ENCODE results near the gene TMEM164.

Gene TMEM164

DNA sequence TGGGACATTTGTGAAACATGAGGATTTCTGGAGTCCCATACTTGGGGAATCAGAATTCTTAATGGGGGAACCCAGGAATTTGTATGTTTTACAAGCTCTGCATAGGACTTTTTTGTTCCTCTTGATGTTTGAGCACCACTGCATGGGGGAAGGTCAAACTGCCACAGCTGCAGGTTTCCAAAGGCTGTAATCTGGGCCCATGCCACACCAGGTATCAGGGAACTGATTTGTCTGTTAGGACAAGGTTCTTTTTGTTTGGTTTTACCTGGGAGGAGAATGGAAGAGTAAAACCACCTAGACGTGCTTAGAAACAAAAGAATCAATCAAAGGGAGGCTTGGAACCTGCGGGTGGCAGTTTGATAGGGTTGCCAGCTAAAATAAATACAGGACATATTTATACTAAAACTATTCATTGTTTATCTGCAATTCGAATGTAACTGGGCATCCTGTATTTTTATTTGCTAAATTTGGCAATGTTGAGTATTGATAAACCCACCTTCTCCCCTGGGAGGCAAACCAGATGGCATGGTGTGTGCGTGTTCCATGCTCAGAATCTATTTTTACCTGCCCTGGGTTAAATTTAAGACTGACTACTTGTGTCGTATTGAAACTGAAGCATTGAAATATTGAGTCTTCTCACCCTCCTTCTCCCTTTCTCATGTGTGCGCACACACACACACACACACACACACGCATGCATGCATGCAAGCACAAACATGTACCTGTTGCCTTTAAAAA is 63.7 kb downstream of the TMEM164 start:
- Histone ChIP-seq H3K9ac (ENCODE audit: low read length) (no peak overlapping the region), H3K4me3 (ENCODE audit: low read length) (no peak overlapping the region), H3K4me1 (ENCODE audit: control insufficient read depth, insufficient read depth, low read length) (no peaks in the 10 kb centered on the region), H3K27me3 (ENCODE audit: control insufficient read depth, insufficient read depth, low read length) (no peaks in the 10 kb centered on the region), H3K36me3 (ENCODE audit: control insufficient read depth, insufficient read depth, low read length) (no peaks in the 10 kb centered on the region), H3K9me3 (ENCODE audit: control insufficient read depth, low read length) (no peaks in the 10 kb centered on the region)

DNA sequence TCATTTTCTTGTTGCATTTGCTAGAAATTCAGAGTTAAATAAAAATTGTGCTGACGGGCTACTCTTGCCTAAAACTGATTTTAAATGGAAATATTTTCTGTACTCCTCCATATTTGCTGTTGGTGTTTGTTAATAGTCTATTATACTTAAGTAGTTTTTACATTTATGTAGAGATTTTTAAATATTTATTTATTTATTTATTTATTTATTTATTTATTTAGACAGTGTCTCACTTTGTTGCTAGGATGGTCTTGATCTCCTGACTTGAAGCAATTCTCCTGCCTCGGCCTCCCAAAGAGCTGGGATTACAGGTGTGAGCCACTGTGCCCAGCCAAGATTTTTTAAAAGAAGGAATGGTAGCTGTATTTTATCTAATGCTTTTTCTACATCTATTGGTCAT is 68.1 kb downstream of the TMEM164 start:
- Histone ChIP-seq H3K9ac (ENCODE audit: low read length) (no peak overlapping the region), H3K4me3 (ENCODE audit: low read length) (no peak overlapping the region), H3K36me3 (ENCODE audit: control insufficient read depth, insufficient read depth, low read length) (no peaks in the 10 kb centered on the region)

DNA sequence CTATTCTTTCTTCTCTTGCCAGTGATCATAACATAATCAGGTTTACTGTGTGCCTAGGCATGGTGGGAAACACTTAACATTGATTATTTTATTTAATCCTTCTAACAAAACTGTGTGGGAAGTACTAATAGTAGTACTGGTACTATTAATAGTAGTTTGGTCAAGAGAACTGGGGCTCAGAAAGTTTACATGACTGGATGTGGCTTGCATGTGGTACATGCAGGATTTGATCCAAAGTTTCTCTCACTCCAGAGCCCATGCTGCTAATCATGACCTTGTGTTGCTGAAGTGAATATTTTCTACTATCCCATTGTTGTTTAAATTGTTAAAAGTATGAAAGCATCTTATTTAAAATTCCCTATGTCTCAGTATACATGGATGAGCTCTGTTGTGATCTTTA is 78.4 kb downstream of the TMEM164 start:
- Histone ChIP-seq H3K4me1 (ENCODE audit: control insufficient read depth, insufficient read depth, low read length) (peaks cover 16% of the 10 kb centered on the region), H3K27me3 (ENCODE audit: control insufficient read depth, insufficient read depth, low read length) (no peaks in the 10 kb centered on the region), H3K9me3 (ENCODE audit: control insufficient read depth, low read length) (no peaks in the 10 kb centered on the region), H3K9ac (ENCODE audit: low read length) (no peak overlapping the region), H3K4me3 (ENCODE audit: low read length) (no peak overlapping the region), H3K36me3 (ENCODE audit: control insufficient read depth, insufficient read depth, low read length) (no peaks in the 10 kb centered on the region)

More for the DNA sequence above, 68.1 kb downstream of the TMEM164 start:
- Histone ChIP-seq H3K9me3 (ENCODE audit: control insufficient read depth, low read length) (no peaks in the 10 kb centered on the region), H3K27me3 (ENCODE audit: control insufficient read depth, insufficient read depth, low read length) (no peaks in the 10 kb centered on the region), H3K4me1 (ENCODE audit: control insufficient read depth, insufficient read depth, low read length) (no peaks in the 10 kb centered on the region)

DNA sequence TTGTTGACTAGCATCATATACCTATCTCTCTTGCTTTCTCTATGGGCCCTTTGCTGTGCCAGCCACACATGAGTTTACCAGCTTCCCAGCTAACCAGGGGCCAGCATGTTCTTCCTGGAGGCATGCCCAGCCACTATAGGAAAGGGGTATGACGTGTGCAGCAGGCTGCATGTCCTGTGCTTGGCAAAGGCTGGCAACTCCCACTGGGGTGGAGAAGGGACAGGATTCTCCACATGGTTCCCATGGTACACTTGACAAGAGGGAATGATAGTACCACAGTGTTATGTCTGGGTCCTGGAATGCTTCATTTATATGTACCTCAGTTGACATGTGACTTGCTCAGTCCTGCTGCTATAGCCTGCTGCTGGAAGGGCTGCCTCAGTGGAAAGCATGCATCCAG is 78.8 kb downstream of the TMEM164 start:
- Histone ChIP-seq H3K9me3 (ENCODE audit: control insufficient read depth, low read length) (no peaks in the 10 kb centered on the region), H3K4me1 (ENCODE audit: control insufficient read depth, insufficient read depth, low read length) (peaks cover 16% of the 10 kb centered on the region), H3K27me3 (ENCODE audit: control insufficient read depth, insufficient read depth, low read length) (no peaks in the 10 kb centered on the region), H3K4me3 (ENCODE audit: low read length) (no peak overlapping the region), H3K9ac (ENCODE audit: low read length) (no peak overlapping the region), H3K36me3 (ENCODE audit: control insufficient read depth, insufficient read depth, low read length) (no peaks in the 10 kb centered on the region)

DNA sequence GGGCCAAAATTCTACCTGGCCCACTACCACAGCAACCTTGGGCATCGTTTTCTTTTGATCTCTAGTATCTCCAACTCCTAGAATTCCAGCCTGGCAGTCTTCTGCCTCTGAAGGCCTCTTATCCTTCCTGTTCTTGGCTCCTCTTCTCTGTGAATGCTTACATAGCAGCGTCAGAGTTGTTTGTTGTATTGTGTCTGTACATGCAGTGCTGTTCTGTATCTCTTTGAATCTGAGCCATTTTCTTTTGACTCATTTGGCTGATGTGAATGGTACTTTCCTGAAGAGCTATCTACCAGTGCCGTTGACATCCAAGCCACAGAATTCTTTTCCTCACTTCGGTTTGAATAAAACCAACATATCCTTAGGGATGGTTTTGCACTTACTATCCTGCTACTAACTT is 79.2 kb downstream of the TMEM164 start:
- Histone ChIP-seq H3K9me3 (ENCODE audit: control insufficient read depth, low read length) (no peaks in the 10 kb centered on the region), H3K9ac (ENCODE audit: low read length) (no peak overlapping the region), H3K27me3 (ENCODE audit: control insufficient read depth, insufficient read depth, low read length) (no peaks in the 10 kb centered on the region), H3K36me3 (ENCODE audit: control insufficient read depth, insufficient read depth, low read length) (no peaks in the 10 kb centered on the region), H3K4me3 (ENCODE audit: low read length) (no peak overlapping the region), H3K4me1 (ENCODE audit: control insufficient read depth, insufficient read depth, low read length) (peaks cover 16% of the 10 kb centered on the region)

DNA sequence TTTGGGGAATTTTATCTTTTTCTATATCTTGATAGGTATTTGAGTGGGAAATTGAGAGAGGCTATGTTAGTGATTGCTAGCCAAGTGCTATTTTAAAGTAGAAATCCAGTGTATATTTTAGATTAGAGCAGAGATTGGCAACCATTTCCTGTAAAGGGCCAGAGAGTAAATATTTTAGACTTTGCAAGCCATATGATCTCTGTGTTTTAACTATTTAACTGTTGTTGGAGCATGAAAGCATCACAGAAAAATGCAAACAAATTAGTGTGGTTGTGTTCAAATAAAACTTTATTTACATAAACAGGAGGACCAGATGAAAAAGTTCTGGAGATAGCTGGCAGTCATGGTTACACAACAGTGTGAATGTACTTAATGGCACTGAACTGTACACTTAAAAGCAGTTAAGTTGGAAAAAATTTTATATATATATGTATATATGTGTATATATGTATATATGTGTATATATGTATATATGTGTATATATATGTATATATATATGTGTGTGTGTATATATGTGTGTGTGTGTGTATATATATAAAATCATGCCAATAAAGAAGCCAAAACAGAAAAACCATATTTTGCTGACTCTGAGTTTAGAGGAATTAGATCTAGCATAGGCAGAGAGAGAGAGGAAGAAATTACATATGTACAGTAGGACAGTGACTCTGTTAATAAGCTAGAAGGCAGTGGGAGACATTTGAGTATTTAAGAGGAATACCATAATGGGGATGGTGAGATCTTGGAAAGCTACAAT is 83.4 kb downstream of the TMEM164 start:
- Histone ChIP-seq H3K4me3 (ENCODE audit: low read length) (no peak overlapping the region), H3K27me3 (ENCODE audit: control insufficient read depth, insufficient read depth, low read length) (no peaks in the 10 kb centered on the region), H3K9me3 (ENCODE audit: control insufficient read depth, low read length) (no peaks in the 10 kb centered on the region), H3K4me1 (ENCODE audit: control insufficient read depth, insufficient read depth, low read length) (peaks cover 22% of the 10 kb centered on the region), H3K36me3 (ENCODE audit: control insufficient read depth, insufficient read depth, low read length) (no peaks in the 10 kb centered on the region), H3K9ac (ENCODE audit: low read length) (no peak overlapping the region)

DNA sequence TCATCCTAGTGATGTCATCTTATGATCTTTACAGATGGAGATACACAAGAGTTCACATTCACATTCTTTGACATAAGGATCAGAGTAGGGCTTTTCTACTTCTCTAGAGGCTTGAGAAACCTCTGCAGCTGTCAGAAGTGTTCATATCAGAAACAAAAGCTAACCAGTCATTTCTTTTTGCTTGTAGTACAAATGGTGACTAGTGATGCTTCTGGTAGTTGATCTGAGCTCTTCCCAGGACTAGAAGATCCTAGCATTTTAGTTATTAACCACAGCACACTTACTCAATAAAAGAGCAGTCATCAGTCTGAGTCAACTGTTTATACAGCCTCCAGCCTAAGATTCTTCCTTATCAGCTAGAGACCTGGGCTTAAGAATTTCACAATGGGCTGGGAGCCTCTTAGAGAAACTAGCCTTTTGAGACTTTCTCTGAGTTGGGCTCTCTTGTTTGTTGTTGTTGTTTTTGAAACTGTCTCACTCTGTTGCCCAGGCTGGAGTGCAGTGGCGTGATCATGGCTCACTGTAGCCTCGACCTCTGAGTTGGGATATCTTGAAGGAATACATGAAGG is 84.1 kb downstream of the TMEM164 start:
- no peaks in the 10 kb centered on the region for H3K9me3 ChIP-seq (ENCODE audit: control insufficient read depth, low read length)
- H3K4me3 ChIP-seq (ENCODE audit: low read length): no peak overlapping the region
- no peaks in the 10 kb centered on the region for H3K27me3 ChIP-seq (ENCODE audit: control insufficient read depth, insufficient read depth, low read length)
- H3K9ac ChIP-seq (ENCODE audit: low read length): no peak overlapping the region
- no peaks in the 10 kb centered on the region for H3K36me3 ChIP-seq (ENCODE audit: control insufficient read depth, insufficient read depth, low read length)
- H3K4me1 ChIP-seq (ENCODE audit: control insufficient read depth, insufficient read depth, low read length): peaks cover 18% of the 10 kb centered on the region

DNA sequence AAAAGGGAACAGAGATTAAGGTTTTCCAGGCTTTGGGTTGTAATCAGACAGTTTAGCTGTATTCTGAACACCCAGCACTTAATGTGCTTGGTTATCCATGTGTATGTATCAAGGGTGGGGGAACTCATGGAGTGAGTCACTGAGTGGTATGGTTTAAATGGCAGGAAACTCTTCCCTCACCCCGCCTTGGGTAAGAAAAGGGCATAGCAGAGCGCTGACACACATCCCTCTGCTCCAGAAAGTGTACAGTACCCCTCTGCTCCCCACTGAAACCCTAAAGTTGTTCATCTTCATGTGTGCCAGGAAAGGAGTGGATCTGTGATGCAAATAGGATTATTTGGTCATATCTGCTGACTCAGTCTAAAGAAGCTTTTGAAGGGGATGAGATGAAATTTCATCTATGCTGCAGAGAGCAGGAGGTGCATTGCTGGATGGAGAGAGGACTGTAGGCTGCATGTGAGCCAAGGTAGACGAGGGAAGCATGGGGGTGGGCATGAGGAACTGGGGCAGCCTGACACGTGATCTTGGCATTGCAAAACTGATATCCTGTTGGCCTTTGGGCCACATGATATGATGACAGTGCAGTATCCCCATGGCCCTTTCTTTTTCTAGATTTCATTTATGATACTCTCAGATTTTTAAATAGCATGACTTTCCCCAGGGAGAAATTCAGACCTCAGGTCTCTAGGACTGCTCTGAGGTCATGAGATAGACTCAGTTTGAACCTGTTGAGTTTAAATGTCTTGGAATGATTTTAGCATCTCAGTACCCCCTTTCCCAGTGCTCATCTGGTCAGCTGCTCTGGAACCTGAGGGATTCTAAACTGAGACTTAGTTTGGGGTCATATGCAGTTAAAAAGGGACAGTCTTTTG is 84.8 kb downstream of the TMEM164 start:
- H3K27me3 ChIP-seq (ENCODE audit: control insufficient read depth, insufficient read depth, low read length): no peaks in the 10 kb centered on the region
- no peak overlapping the region for H3K4me3 ChIP-seq (ENCODE audit: low read length)
- H3K9ac ChIP-seq (ENCODE audit: low read length): no peak overlapping the region
- peaks cover 14% of the 10 kb centered on the region for H3K4me1 ChIP-seq (ENCODE audit: control insufficient read depth, insufficient read depth, low read length)
- H3K36me3 ChIP-seq (ENCODE audit: control insufficient read depth, insufficient read depth, low read length): no peaks in the 10 kb centered on the region
- no peaks in the 10 kb centered on the region for H3K9me3 ChIP-seq (ENCODE audit: control insufficient read depth, low read length)

DNA sequence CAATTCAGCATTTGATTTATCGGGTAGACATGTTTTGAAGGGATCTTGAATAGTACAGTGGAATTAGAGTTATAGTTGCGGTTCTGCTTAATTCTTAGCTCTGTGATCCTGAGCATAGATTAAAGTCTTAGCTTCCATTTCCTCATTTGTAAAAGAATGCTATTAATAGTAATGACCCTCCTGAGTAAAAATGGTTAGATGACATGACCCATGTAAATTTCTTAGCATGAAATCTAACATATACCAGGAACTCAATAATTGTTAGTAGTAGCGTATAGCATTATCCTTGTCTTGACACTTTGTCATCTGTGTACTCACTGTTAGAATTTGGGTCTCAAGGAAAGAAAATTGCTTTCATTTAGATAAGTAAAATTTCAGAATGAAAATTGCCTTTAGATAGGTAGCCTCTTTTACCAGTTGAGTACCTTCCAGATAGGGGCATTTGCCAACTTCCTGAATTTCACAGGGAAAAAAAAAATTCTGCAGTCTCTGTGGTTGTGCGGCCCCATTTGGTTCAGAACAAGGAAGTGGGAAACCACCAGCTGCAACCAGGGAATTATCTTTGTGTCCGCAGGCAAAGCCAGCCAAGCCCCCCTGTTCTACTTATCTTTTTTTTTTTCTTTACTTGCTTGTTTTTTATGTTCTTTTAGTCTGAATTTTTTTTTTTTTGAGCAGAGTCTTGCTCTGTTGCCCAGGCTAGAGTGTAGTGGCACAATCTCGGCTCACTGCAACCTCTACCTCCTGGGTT is 86.9 kb downstream of the TMEM164 start:
- H3K9me3 ChIP-seq (ENCODE audit: control insufficient read depth, low read length): no peaks in the 10 kb centered on the region
- no peaks in the 10 kb centered on the region for H3K27me3 ChIP-seq (ENCODE audit: control insufficient read depth, insufficient read depth, low read length)
- H3K4me1 ChIP-seq (ENCODE audit: control insufficient read depth, insufficient read depth, low read length): peaks cover 14% of the 10 kb centered on the region
- no peak overlapping the region for H3K9ac ChIP-seq (ENCODE audit: low read length)
- no peak overlapping the region for H3K4me3 ChIP-seq (ENCODE audit: low read length)
- H3K36me3 ChIP-seq (ENCODE audit: control insufficient read depth, insufficient read depth, low read length): no peaks in the 10 kb centered on the region

DNA sequence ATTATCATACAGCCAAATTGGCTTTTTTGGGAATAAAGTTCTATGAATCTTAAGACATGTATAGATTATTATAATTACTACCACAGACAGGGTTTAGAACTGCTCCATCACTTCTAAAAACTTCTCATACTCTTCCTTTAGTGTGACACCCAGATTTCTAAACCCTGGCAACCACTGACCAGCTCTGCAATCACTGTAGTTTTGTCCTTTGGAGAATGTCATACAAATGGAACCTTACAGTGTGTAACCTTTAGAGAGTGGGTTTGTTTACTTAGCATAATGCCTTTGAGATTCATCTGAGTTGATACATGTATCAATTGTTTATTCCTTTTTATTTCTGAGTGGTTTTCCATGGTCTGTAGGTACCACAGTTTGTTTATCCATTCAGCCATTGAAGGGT is 95.0 kb downstream of the TMEM164 start:
- H3K9me3 ChIP-seq (ENCODE audit: control insufficient read depth, low read length): no peaks in the 10 kb centered on the region
- H3K36me3 ChIP-seq (ENCODE audit: control insufficient read depth, insufficient read depth, low read length): no peaks in the 10 kb centered on the region
- H3K4me1 ChIP-seq (ENCODE audit: control insufficient read depth, insufficient read depth, low read length): no peaks in the 10 kb centered on the region
- H3K9ac ChIP-seq (ENCODE audit: low read length): no peak overlapping the region
- H3K4me3 ChIP-seq (ENCODE audit: low read length): no peak overlapping the region
- H3K27me3 ChIP-seq (ENCODE audit: control insufficient read depth, insufficient read depth, low read length): no peaks in the 10 kb centered on the region

DNA sequence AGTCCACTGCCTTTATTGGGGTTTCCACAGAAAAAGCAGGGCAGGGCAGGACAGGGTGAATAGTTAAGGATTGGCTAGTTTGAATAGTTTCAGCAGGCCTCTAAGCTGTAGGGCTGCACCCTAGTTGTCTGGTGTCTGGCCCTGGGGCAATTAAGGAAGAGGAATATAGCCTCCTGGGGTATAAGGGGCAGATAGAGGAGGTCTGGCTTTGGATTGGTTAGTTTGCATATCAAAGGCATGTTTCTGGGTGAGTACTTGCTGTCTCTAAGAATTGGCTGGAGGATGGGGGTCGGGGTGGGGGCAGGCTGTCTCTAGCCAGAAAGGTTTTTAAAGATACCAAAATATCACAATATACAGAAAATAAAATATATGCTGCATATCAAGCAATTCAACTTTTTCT is 100.4 kb downstream of the TMEM164 start:
- no peaks in the 10 kb centered on the region for H3K36me3 ChIP-seq (ENCODE audit: control insufficient read depth, insufficient read depth, low read length)
- H3K9ac ChIP-seq (ENCODE audit: low read length): no peak overlapping the region
- no peaks in the 10 kb centered on the region for H3K9me3 ChIP-seq (ENCODE audit: control insufficient read depth, low read length)
- H3K4me3 ChIP-seq (ENCODE audit: low read length): no peak overlapping the region
- no peaks in the 10 kb centered on the region for H3K4me1 ChIP-seq (ENCODE audit: control insufficient read depth, insufficient read depth, low read length)
- no peaks in the 10 kb centered on the region for H3K27me3 ChIP-seq (ENCODE audit: control insufficient read depth, insufficient read depth, low read length)

Data from mucosa of stomach (tissue), 1 donor.